Vagina (tissue), 2 donors: ENCODE data around the gene PPP1R9B.

Experiments used
- CTCF ChIP-seq, 3 experiments: fragments of 450-650 bp in 2 of 3; fragments of 200-600 bp in 1 of 3; sonication (generic) in 1 of 3; IDR thresholded peaks; one replicate each; pipeline ENCODE4 v1.5.1; 2017 to 2019; ENCODE audit warnings: antibody characterized with exemption in 3 of 3, mild to moderate bottlenecking in 2 of 3, moderate library complexity in 2 of 3
- POLR2A ChIP-seq, 2 donors: fragments of 450-650 bp; IDR thresholded peaks; one replicate each; pipeline ENCODE4 v1.6.1; 2017; ENCODE audit warnings: antibody characterized with exemption in 2 of 2, mild to moderate bottlenecking in 2 of 2, moderate library complexity in 2 of 2
- POLR2AphosphoS5 ChIP-seq, 2 donors: sonication (generic); formaldehyde crosslinking; IDR thresholded peaks; one replicate each; pipeline ENCODE4 v1.9.0; 2017; ENCODE audit warnings: antibody characterized with exemption in 2 of 2, mild to moderate bottlenecking in 2 of 2, low read depth in 1 of 2; ENCODE audit not compliant: insufficient read depth in 1 of 2

GRCh38 chr17:50106393-50107131, 43.9 kb downstream of the PPP1R9B start:
- no peak for TF ChIP-seq POLR2A (IDR thresholded peaks at IDR 0.05)
- TF ChIP-seq CTCF (IDR thresholded peaks at IDR 0.05): no peak
- no peak for TF ChIP-seq POLR2AphosphoS5 (IDR thresholded peaks at IDR 0.05; ENCODE audit: insufficient read depth in 1 of 2, low read depth in 1 of 2)
